Measurements from ENCODE around the gene SCGB3A1. TPM values are rescaled to one million over a fixed set of nuclear protein-coding genes. Genes with fewer than 3 reads are reported as not detected.

The SCGB3A1 gene
- total RNA-seq, 3 donors from 2014 or later, result 8.8 to 66.5 TPM; not detected in 1

- H3K36me3 ChIP-seq, result no peaks in the 10 kb centered on the region
- intact Hi-C loops (cut with DNase I; ENCODE audit: low total_unique reads), result no loop called here
- peaks cover 0 to 5% of the 10 kb centered on the region in 2 donors for H3K27me3 ChIP-seq
- no peak for TF ChIP-seq CTCF (IDR thresholded peaks at IDR 0.05)
- TF ChIP-seq POLR2A (IDR thresholded peaks at IDR 0.05), result no peak
- TF ChIP-seq POLR2AphosphoS5 (IDR thresholded peaks at IDR 0.05), result no peak
- DNase-seq (ENCODE audit: low spot score in 2 of 2), result no peak
- no peaks in the 10 kb centered on the region for H3K9me3 ChIP-seq
- H3K27ac ChIP-seq, result no peak overlapping the region
- H3K4me1 ChIP-seq, result no peaks in the 10 kb centered on the region
- no peak overlapping the region for H3K4me3 ChIP-seq
These were observed 34.0 kb upstream of the SCGB3A1 start for GRCh38 chr5:180625125-180625790.

- no peak overlapping the region for H3K27ac ChIP-seq
- peaks cover 0 to 11% of the 10 kb centered on the region in 2 donors for H3K27me3 ChIP-seq
- H3K36me3 ChIP-seq, result no peaks in the 10 kb centered on the region
- no peak overlapping the region for H3K4me3 ChIP-seq
- DNase-seq (ENCODE audit: low spot score in 2 of 2), result no peak
- TF ChIP-seq POLR2A (IDR thresholded peaks at IDR 0.05) (no peak), CTCF (IDR thresholded peaks at IDR 0.05) (no peak), POLR2AphosphoS5 (IDR thresholded peaks at IDR 0.05) (no peak)
- H3K9me3 ChIP-seq, result no peaks in the 10 kb centered on the region
- no peaks in the 10 kb centered on the region for H3K4me1 ChIP-seq
- intact Hi-C loops (cut with DNase I; ENCODE audit: low total_unique reads), result no loop called here
These were observed 33.3 kb upstream of the SCGB3A1 start for GRCh38 chr5:180624587-180624986.

- Histone ChIP-seq H3K27me3 (peaks cover 0 to 14% of the 10 kb centered on the region in 2 donors), H3K4me1 (no peaks in the 10 kb centered on the region), H3K36me3 (no peaks in the 10 kb centered on the region), H3K27ac (peak overlapping the region in 1 of 2 donors; percentile 63), H3K9me3 (no peaks in the 10 kb centered on the region), H3K4me3 (no peak overlapping the region)
- TF ChIP-seq POLR2AphosphoS5 (IDR thresholded peaks at IDR 0.05), result no peak
- intact Hi-C loops (cut with DNase I; ENCODE audit: low total_unique reads), result no loop called here
- no peak for DNase-seq (ENCODE audit: low spot score in 2 of 2)
These were observed 32.5 kb upstream of the SCGB3A1 start for GRCh38 chr5:180623844-180624243.

- Histone ChIP-seq H3K4me1 (no peaks in the 10 kb centered on the region), H3K36me3 (no peaks in the 10 kb centered on the region), H3K9me3 (no peaks in the 10 kb centered on the region), H3K27me3 (peaks cover 0 to 14% of the 10 kb centered on the region in 2 donors), H3K4me3 (no peak overlapping the region), H3K27ac (peak overlapping the region in 1 of 2 donors; percentile 63)
- TF ChIP-seq CTCF (IDR thresholded peaks at IDR 0.05), result no peak
- no peak for TF ChIP-seq POLR2A (IDR thresholded peaks at IDR 0.05)
- TF ChIP-seq POLR2AphosphoS5 (IDR thresholded peaks at IDR 0.05), result no peak
- no peak for DNase-seq (ENCODE audit: low spot score in 2 of 2)
- intact Hi-C loops (cut with DNase I; ENCODE audit: low total_unique reads), result no loop called here
These were observed 32.1 kb upstream of the SCGB3A1 start for GRCh38 chr5:180623411-180623834.

- peaks cover 0 to 14% of the 10 kb centered on the region in 2 donors for H3K27me3 ChIP-seq
- H3K4me3 ChIP-seq, result no peak overlapping the region
- peak overlapping the region in 1 of 2 donors; percentile 19 for H3K27ac ChIP-seq
- intact Hi-C loops (cut with DNase I; ENCODE audit: low total_unique reads), result no loop called here
- H3K9me3 ChIP-seq, result no peaks in the 10 kb centered on the region
- H3K36me3 ChIP-seq, result no peaks in the 10 kb centered on the region
- H3K4me1 ChIP-seq, result no peaks in the 10 kb centered on the region
- no peak for TF ChIP-seq POLR2AphosphoS5 (IDR thresholded peaks at IDR 0.05)
- no peak for TF ChIP-seq POLR2A (IDR thresholded peaks at IDR 0.05)
- no peak for TF ChIP-seq CTCF (IDR thresholded peaks at IDR 0.05)
- DNase-seq (ENCODE audit: low spot score in 2 of 2), result no peak
These were observed 31.6 kb upstream of the SCGB3A1 start for GRCh38 chr5:180622910-180623309.
